H9 (cell line): Measurements from ENCODE around the gene ITPA. TPM values are rescaled to one million over a fixed set of nuclear protein-coding genes. Genes with fewer than 3 reads are reported as not detected.

ENCODE experiments used
- DNase-seq: peaks from one replicate; pipeline ENCODE4 v3.0.0-alpha.2; 2017
- H2AFZ ChIP-seq: one replicate; pipeline ENCODE4 v1.6.1; 2013; ENCODE audit warnings: mild to moderate bottlenecking, low read length, control low read depth, moderate library complexity
- H2AK5ac ChIP-seq: 2 replicates; pipeline ENCODE4 v1.6.1; 2013; ENCODE audit warnings: low read length, control low read depth, mixed read lengths; ENCODE audit not compliant: insufficient read length
- H2BK120ac ChIP-seq: one replicate; pipeline ENCODE4 v1.6.1; 2013; ENCODE audit warnings: low read depth, mild to moderate bottlenecking, low read length, control low read depth, inconsistent platforms; ENCODE audit not compliant: poor library complexity, severe bottlenecking
- H2BK12ac ChIP-seq: 2 replicates; pipeline ENCODE4 v1.6.1; 2013; ENCODE audit warnings: low read length, control low read depth, mixed read lengths, low read depth; ENCODE audit not compliant: insufficient read length
- H2BK15ac ChIP-seq: 2 replicates; pipeline ENCODE4 v1.6.1; 2013; ENCODE audit warnings: low read depth, low read length, control low read depth
- H2BK20ac ChIP-seq: one replicate; pipeline ENCODE4 v1.6.1; 2013; ENCODE audit warnings: low read depth, mild to moderate bottlenecking, low read length, control low read depth, inconsistent platforms; ENCODE audit not compliant: poor library complexity, severe bottlenecking
- H2BK5ac ChIP-seq: 2 replicates; pipeline ENCODE4 v1.6.1; 2013; ENCODE audit warnings: low read length, control low read depth, mixed read lengths; ENCODE audit not compliant: insufficient read length
- H3K14ac ChIP-seq: 2 replicates; pipeline ENCODE4 v1.6.1; 2013; ENCODE audit warnings: low read length, control low read depth; ENCODE audit not compliant: insufficient read depth
- H3K18ac ChIP-seq: 2 replicates; pipeline ENCODE4 v1.6.1; 2013; ENCODE audit warnings: low read depth, mild to moderate bottlenecking, mixed read lengths, low read length, control low read depth; ENCODE audit not compliant: insufficient read length
- H3K23ac ChIP-seq: 2 replicates; pipeline ENCODE4 v1.6.1; 2013; ENCODE audit warnings: low read length, control low read depth, mixed read lengths, low read depth; ENCODE audit not compliant: insufficient read length
- H3K23me2 ChIP-seq: 2 replicates; pipeline ENCODE4 v1.6.1; 2013; ENCODE audit warnings: low read depth, mild to moderate bottlenecking, mixed read lengths, low read length, control low read depth; ENCODE audit not compliant: insufficient read length, poor library complexity, severe bottlenecking
- H3K27ac ChIP-seq: 2 replicates; pipeline ENCODE4 v1.5.1; 2013; ENCODE audit warnings: low read length, control low read depth, mixed read lengths, low read depth; ENCODE audit not compliant: insufficient read length
- H3K27me3 ChIP-seq: 2 replicates; pipeline ENCODE4 v1.6.1; 2013; ENCODE audit warnings: low read length, control low read depth, inconsistent platforms; ENCODE audit not compliant: insufficient read depth
- H3K4ac ChIP-seq: 2 replicates; pipeline ENCODE4 v1.6.1; 2013; ENCODE audit warnings: low read depth, mild to moderate bottlenecking, control low read depth, inconsistent platforms, low read length, moderate library complexity
- H3K4me1 ChIP-seq: 2 replicates; pipeline ENCODE4 v1.6.1; 2013; ENCODE audit warnings: low read length, control low read depth, inconsistent platforms; ENCODE audit not compliant: insufficient read depth
- H3K4me2 ChIP-seq: 2 replicates; pipeline ENCODE4 v1.6.1; 2013; ENCODE audit warnings: low read length, control low read depth, mixed read lengths; ENCODE audit not compliant: insufficient read length, insufficient read depth
- H3K56ac ChIP-seq: 2 replicates; pipeline ENCODE4 v1.6.1; 2013; ENCODE audit warnings: low read depth, mild to moderate bottlenecking, mixed read lengths, low read length, control low read depth; ENCODE audit not compliant: insufficient read length
- H3K79me1 ChIP-seq: 2 replicates; pipeline ENCODE4 v1.6.1; 2013; ENCODE audit warnings: low read depth, mild to moderate bottlenecking, moderate library complexity, low read length, control low read depth, inconsistent platforms; ENCODE audit not compliant: insufficient read depth, poor library complexity, severe bottlenecking
- H3K79me2 ChIP-seq: 2 replicates; pipeline ENCODE4 v1.6.1; 2013; ENCODE audit warnings: low read length, control low read depth, inconsistent platforms; ENCODE audit not compliant: insufficient read depth
- H3K9ac ChIP-seq: 2 replicates; pipeline ENCODE4 v1.6.1; 2013; ENCODE audit warnings: low read length, control low read depth, mixed read lengths; ENCODE audit not compliant: insufficient read length; ENCODE audit errors: extremely low read depth
- H3K9me3 ChIP-seq: one replicate; pipeline ENCODE4 v1.6.1; 2013; ENCODE audit warnings: low read depth, low read length, inconsistent platforms; ENCODE audit not compliant: control insufficient read depth
- H3T11ph ChIP-seq: one replicate; pipeline ENCODE4 v1.6.1; 2013; ENCODE audit warnings: mild to moderate bottlenecking, low read length, control low read depth, inconsistent platforms
- H4K20me1 ChIP-seq: one replicate; pipeline ENCODE4 v1.6.1; 2013; ENCODE audit not compliant: control insufficient read depth, insufficient read length, insufficient read depth
- H4K5ac ChIP-seq: 2 replicates; pipeline ENCODE4 v1.6.1; 2013; ENCODE audit warnings: low read depth, mild to moderate bottlenecking, mixed read lengths, low read length, control low read depth; ENCODE audit not compliant: insufficient read length
- H4K8ac ChIP-seq: replicated peaks from 2 replicates; pipeline ENCODE4 v1.6.1; 2013; ENCODE audit warnings: low read length, control low read depth, mixed read lengths, low read depth; ENCODE audit not compliant: insufficient read length
- H4K91ac ChIP-seq: 2 replicates; pipeline ENCODE4 v1.6.1; 2013; ENCODE audit warnings: low read depth, mild to moderate bottlenecking, moderate library complexity, mixed read lengths, low read length, control low read depth; ENCODE audit not compliant: insufficient read length
- H3K27ac Mint-ChIP-seq, 3 experiments: 2 replicates in 2 of 3; 3 replicates in 1 of 3; pipeline ENCODE4 v1.8.0; 2020 to 2021; ENCODE audit warnings: mixed read lengths in 3 of 3, mild to moderate bottlenecking in 1 of 3, moderate library complexity in 1 of 3
- H3K27me3 Mint-ChIP-seq: 2 replicates; pipeline ENCODE4 v1.8.0; 2021; ENCODE audit warnings: low read depth, mild to moderate bottlenecking, moderate library complexity, mixed read lengths
- H3K36me3 Mint-ChIP-seq, 3 experiments: 2 replicates in 2 of 3; 3 replicates in 1 of 3; pipeline ENCODE4 v1.8.0; 2020 to 2021; ENCODE audit warnings: low read depth in 3 of 3, mixed read lengths in 3 of 3; ENCODE audit not compliant: insufficient read depth in 1 of 3
- H3K4me1 Mint-ChIP-seq, 2 experiments: 2 replicates each; pipeline ENCODE4 v1.8.0; 2020; ENCODE audit warnings: mixed read lengths in 2 of 2
- H3K4me3 Mint-ChIP-seq, 2 experiments: 2 replicates in 1 of 2; 3 replicates in 1 of 2; pipeline ENCODE4 v1.8.0; 2020 to 2021; ENCODE audit warnings: mild to moderate bottlenecking in 2 of 2, mixed read lengths in 2 of 2, moderate library complexity in 1 of 2
- H3K9me3 Mint-ChIP-seq, 2 experiments: 2 replicates in 1 of 2; 3 replicates in 1 of 2; pipeline ENCODE4 v1.8.0; 2020; ENCODE audit warnings: mild to moderate bottlenecking in 2 of 2, mixed read lengths in 2 of 2, moderate library complexity in 1 of 2
- CTCF ChIP-seq: fragments of 200-600 bp; sonication (generic); conservative IDR thresholded peaks from 3 replicates; pipeline ENCODE4 v1.8.0; 2021; ENCODE audit warnings: antibody characterized with exemption, mild to moderate bottlenecking
- WGBS: extraction: QIAGEN DNeasy Blood & Tissue Kit; methylation state at CpG from one replicate; pipeline ENCODE4 v1.1.7; 2013; ENCODE audit warnings: missing lambda C conversion rate, low lambda C conversion rate, mixed read lengths; ENCODE audit not compliant: insufficient read length; ENCODE audit errors: extremely low coverage; 5-methylcytosine and 5-hydroxymethylcytosine counted together
- total RNA-seq: library from RNA; stranded (reverse); gene quantifications from 2 replicates; pipeline ENCODE4 v1.2.1, GENCODE V29; 2021

Gene ITPA
- total RNA-seq, 1 experiment from 2014 or later = 74.5 TPM

- no peaks in the 10 kb centered on the region for H3K79me1 ChIP-seq
- WGBS = no CpG with 5 or more reads among the region's 15 CpGs
- H4K8ac ChIP-seq = no peak overlapping the region
- H3T11ph ChIP-seq = no peak overlapping the region
- H3K79me2 ChIP-seq = no peaks in the 10 kb centered on the region
- peaks cover 15% of the 10 kb centered on the region for H3K27me3 Mint-ChIP-seq
- no peak overlapping the region for H3K56ac ChIP-seq
- H3K9ac ChIP-seq = no peak overlapping the region
- no peak overlapping the region for H3K18ac ChIP-seq
- H3K4me1 ChIP-seq = no peaks in the 10 kb centered on the region
- H3K27ac ChIP-seq = no peak overlapping the region
- no peak for TF ChIP-seq CTCF
- H3K4me2 ChIP-seq = no peak overlapping the region
- peaks cover 0 to 8% of the 10 kb centered on the region in 2 experiments; a peak in 2 of 4 replicates for H3K4me1 Mint-ChIP-seq
- no peak overlapping the region for H2BK12ac ChIP-seq
- H4K91ac ChIP-seq = no peak overlapping the region
- H3K36me3 Mint-ChIP-seq = peaks cover 2 to 37% (median 3%) of the 10 kb centered on the region in 3 experiments; a peak in 4 of 7 replicates
- H3K4me3 Mint-ChIP-seq = no peak overlapping the region
- H3K14ac ChIP-seq = no peak overlapping the region
- H3K23ac ChIP-seq = no peak overlapping the region
- no peaks in the 10 kb centered on the region; a peak in 1 of 5 replicates for H3K9me3 Mint-ChIP-seq
- no peaks in the 10 kb centered on the region for H4K20me1 ChIP-seq
- H3K23me2 ChIP-seq = no peaks in the 10 kb centered on the region
- no peaks in the 10 kb centered on the region for H3K9me3 ChIP-seq
- H3K4ac ChIP-seq = no peak overlapping the region
- no peak overlapping the region for H2BK20ac ChIP-seq
- H2BK15ac ChIP-seq = no peak overlapping the region
- H4K5ac ChIP-seq = no peak overlapping the region
- peaks cover 2% of the 10 kb centered on the region; the same call in 1 of the 2 replicates for H3K27me3 ChIP-seq
- no peak overlapping the region for H2AFZ ChIP-seq
- H2BK120ac ChIP-seq = no peak overlapping the region
- no peak overlapping the region for H3K27ac Mint-ChIP-seq
- no peak overlapping the region for H2BK5ac ChIP-seq
- DNase-seq = no peak
- no peak overlapping the region for H2AK5ac ChIP-seq
These were observed 22.7 kb downstream of the ITPA start for GRCh38 chr20:3231889-3232588.
